ENCODE results near the gene GADD45G. TPM values are rescaled to one million over a fixed set of nuclear protein-coding genes. Genes with fewer than 3 reads are reported as not detected.

GADD45G gene
- total RNA-seq, 1 donor from 2014 or later: 5.2 TPM

- Histone ChIP-seq H3K4me1 (ENCODE audit: insufficient read depth, low read length) (no peaks in the 10 kb centered on the region), H3K9ac (ENCODE audit: low read length) (no peak overlapping the region), H2AFZ (ENCODE audit: low read depth, low read length) (no peak overlapping the region), H3K4me3 (ENCODE audit: insufficient read depth, low read depth, low read length) (no peak overlapping the region), H3K27ac (ENCODE audit: low read depth, low read length) (no peak overlapping the region), H3K9me3 (ENCODE audit: insufficient read depth, low read depth, low read length) (peaks cover 12% of the 10 kb centered on the region), H3K79me2 (ENCODE audit: insufficient read depth, low read length) (no peaks in the 10 kb centered on the region), H3K36me3 (ENCODE audit: insufficient read depth, low read length) (no peaks in the 10 kb centered on the region), H3K4me2 (ENCODE audit: low read length) (no peak overlapping the region), H4K20me1 (ENCODE audit: insufficient read depth, low read length) (no peaks in the 10 kb centered on the region), H3K27me3 (ENCODE audit: insufficient read depth, low read length) (peaks cover 21% of the 10 kb centered on the region)
- Mint-ChIP-seq H3K4me3 (ENCODE audit: unreplicated experiment) (peak overlapping the region; percentile 12), H3K36me3 (ENCODE audit: low read depth, unreplicated experiment) (peaks cover 3% of the 10 kb centered on the region), H3K4me1 (ENCODE audit: low read depth, unreplicated experiment) (peaks cover 11% of the 10 kb centered on the region), H3K27me3 (ENCODE audit: low read depth, unreplicated experiment) (peaks cover 61% of the 10 kb centered on the region), H3K27ac (ENCODE audit: unreplicated experiment) (no peak overlapping the region), H3K9me3 (ENCODE audit: unreplicated experiment) (peaks cover 15% of the 10 kb centered on the region)
- TF ChIP-seq EZH2 (IDR thresholded peaks at IDR 0.05; ENCODE audit: insufficient read depth, low read length): no peak
- no peak for TF ChIP-seq CTCF (IDR thresholded peaks at IDR 0.05; ENCODE audit: insufficient read depth, low read depth, low read length)
- FAIRE-seq: no peak
- DNase-seq (ENCODE audit: low read depth): no peak
These were observed 9.4 kb downstream of the GADD45G start for GRCh38 chr9:89613912-89614892.

- FAIRE-seq: no peak
- H3K9ac ChIP-seq (ENCODE audit: low read length): no peak overlapping the region
- no peak overlapping the region for H2AFZ ChIP-seq (ENCODE audit: low read depth, low read length)
- H3K27ac ChIP-seq (ENCODE audit: low read depth, low read length): no peak overlapping the region
- H3K4me2 ChIP-seq (ENCODE audit: low read length): no peak overlapping the region
- peaks cover 12% of the 10 kb centered on the region for H3K27me3 ChIP-seq (ENCODE audit: insufficient read depth, low read length)
- H3K4me3 ChIP-seq (ENCODE audit: insufficient read depth, low read depth, low read length): no peak overlapping the region
- H3K4me1 ChIP-seq (ENCODE audit: insufficient read depth, low read length): no peaks in the 10 kb centered on the region
- H3K36me3 ChIP-seq (ENCODE audit: insufficient read depth, low read length): no peaks in the 10 kb centered on the region
- peaks cover 12% of the 10 kb centered on the region for H3K9me3 ChIP-seq (ENCODE audit: insufficient read depth, low read depth, low read length)
- no peak for TF ChIP-seq CTCF (IDR thresholded peaks at IDR 0.05; ENCODE audit: insufficient read depth, low read depth, low read length)
- TF ChIP-seq EZH2 (IDR thresholded peaks at IDR 0.05; ENCODE audit: insufficient read depth, low read length): no peak
- peaks cover 61% of the 10 kb centered on the region for H3K27me3 Mint-ChIP-seq (ENCODE audit: low read depth, unreplicated experiment)
- H3K79me2 ChIP-seq (ENCODE audit: insufficient read depth, low read length): no peaks in the 10 kb centered on the region
- DNase-seq (ENCODE audit: low read depth): no peak
- H3K4me1 Mint-ChIP-seq (ENCODE audit: low read depth, unreplicated experiment): peaks cover 11% of the 10 kb centered on the region
- H3K4me3 Mint-ChIP-seq (ENCODE audit: unreplicated experiment): no peak overlapping the region
- peaks cover 15% of the 10 kb centered on the region for H3K9me3 Mint-ChIP-seq (ENCODE audit: unreplicated experiment)
- H4K20me1 ChIP-seq (ENCODE audit: insufficient read depth, low read length): no peaks in the 10 kb centered on the region
- H3K36me3 Mint-ChIP-seq (ENCODE audit: low read depth, unreplicated experiment): peaks cover 3% of the 10 kb centered on the region
- no peak overlapping the region for H3K27ac Mint-ChIP-seq (ENCODE audit: unreplicated experiment)
These were observed 10.8 kb downstream of the GADD45G start for GRCh38 chr9:89615661-89616060.

GRCh38 chr9:89616411-89616810 lies 11.6 kb downstream of the GADD45G start:
- peaks cover 10% of the 10 kb centered on the region for H3K9me3 ChIP-seq (ENCODE audit: insufficient read depth, low read depth, low read length)
- H3K27ac Mint-ChIP-seq (ENCODE audit: unreplicated experiment): no peak overlapping the region
- FAIRE-seq (no peak), DNase-seq (ENCODE audit: low read depth) (no peak)
- H4K20me1 ChIP-seq (ENCODE audit: insufficient read depth, low read length): no peaks in the 10 kb centered on the region
- no peak overlapping the region for H2AFZ ChIP-seq (ENCODE audit: low read depth, low read length)
- H3K27me3 ChIP-seq (ENCODE audit: insufficient read depth, low read length): peaks cover 11% of the 10 kb centered on the region
- peaks cover 3% of the 10 kb centered on the region for H3K36me3 Mint-ChIP-seq (ENCODE audit: low read depth, unreplicated experiment)
- H3K36me3 ChIP-seq (ENCODE audit: insufficient read depth, low read length): no peaks in the 10 kb centered on the region
- H3K4me3 ChIP-seq (ENCODE audit: insufficient read depth, low read depth, low read length): no peak overlapping the region
- H3K4me3 Mint-ChIP-seq (ENCODE audit: unreplicated experiment): no peak overlapping the region
- H3K4me2 ChIP-seq (ENCODE audit: low read length): no peak overlapping the region
- TF ChIP-seq CTCF (IDR thresholded peaks at IDR 0.05; ENCODE audit: insufficient read depth, low read depth, low read length): no peak
- TF ChIP-seq EZH2 (IDR thresholded peaks at IDR 0.05; ENCODE audit: insufficient read depth, low read length): no peak
- H3K79me2 ChIP-seq (ENCODE audit: insufficient read depth, low read length): no peaks in the 10 kb centered on the region
- H3K9ac ChIP-seq (ENCODE audit: low read length): no peak overlapping the region
- H3K9me3 Mint-ChIP-seq (ENCODE audit: unreplicated experiment): peaks cover 15% of the 10 kb centered on the region
- peaks cover 11% of the 10 kb centered on the region for H3K4me1 Mint-ChIP-seq (ENCODE audit: low read depth, unreplicated experiment)
- no peaks in the 10 kb centered on the region for H3K4me1 ChIP-seq (ENCODE audit: insufficient read depth, low read length)
- no peak overlapping the region for H3K27ac ChIP-seq (ENCODE audit: low read depth, low read length)
- peaks cover 62% of the 10 kb centered on the region for H3K27me3 Mint-ChIP-seq (ENCODE audit: low read depth, unreplicated experiment)

Measured in astrocyte (in vitro differentiated cells and primary cell).